ENCODE results near the gene LHFPL5. TPM values are rescaled to one million over a fixed set of nuclear protein-coding genes. Genes with fewer than 3 reads are reported as not detected.

Gene LHFPL5
- total and polyA plus RNA-seq, 2 donors (not counting 1 experiment from before 2014, with no cell fraction given), result not detected

DNA sequence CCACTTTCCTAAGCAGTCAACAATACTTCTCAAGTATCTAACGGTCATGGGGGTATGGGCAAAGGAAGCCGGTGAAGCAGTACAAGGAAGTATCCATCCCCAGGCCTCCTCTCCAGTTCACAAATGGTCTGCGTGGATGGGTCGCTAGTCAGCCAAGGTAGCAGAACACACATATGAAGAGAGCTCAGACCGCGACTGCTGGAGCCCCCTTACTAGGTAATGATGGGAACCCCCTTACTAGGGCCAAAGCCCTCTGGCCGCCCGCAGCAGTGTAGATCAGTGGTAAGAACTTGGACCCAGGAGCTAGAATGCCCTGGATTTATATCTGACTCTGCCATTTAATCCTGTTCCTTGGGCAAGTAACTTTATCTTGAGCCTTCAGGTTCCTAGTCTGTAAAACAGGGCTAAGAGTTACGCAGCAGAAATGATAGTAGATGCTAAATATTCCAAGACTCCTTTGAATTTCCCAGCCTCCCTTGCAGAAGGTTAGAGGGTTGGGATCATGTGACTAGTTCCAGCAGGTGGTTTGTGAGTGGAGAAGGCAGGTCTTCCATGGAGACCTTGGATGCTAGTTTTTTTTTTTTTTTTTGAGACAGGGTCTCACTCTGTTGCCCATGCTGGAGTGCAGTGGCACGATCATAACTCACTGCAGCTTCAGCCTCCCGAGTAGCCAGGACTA is 30.9 kb upstream of the LHFPL5 start:
- no peak for ATAC-seq (ENCODE audit: low read depth)
- no peak overlapping the region for H3K4me3 Mint-ChIP-seq
- CTCF ChIA-PET, result interaction anchor here (0.7 kb wide), 1 partner anchor 204 kb away, joined by 4 read pairs; no protein-coding TSS in a partner anchor

More for the DNA sequence above, 30.9 kb upstream of the LHFPL5 start:
- no peaks in the 10 kb centered on the region for H3K36me3 ChIP-seq (replicated peaks in 1 of 2; ENCODE audit: control extremely low read depth in 1 of 2, control insufficient read depth in 1 of 2, extremely low read depth in 1 of 2, insufficient read depth in 2 of 2, low read length in 1 of 2)
- H3K4me1 Mint-ChIP-seq, result peaks cover 41% of the 10 kb centered on the region
- 86% methylated on average over 8 of the region's 11 CpGs for WGBS (ENCODE audit: insufficient coverage)
- H3K9me3 Mint-ChIP-seq (ENCODE audit: insufficient read depth), result no peaks in the 10 kb centered on the region
- TF ChIP-seq CTCF (IDR thresholded peaks at IDR 0.05), result no peak
- no peak for TF ChIP-seq EZH2 (IDR thresholded peaks at IDR 0.05; ENCODE audit: borderline replicate concordance, insufficient read depth, low read depth, low read length, poor library complexity, severe bottlenecking)
- H3K4me1 ChIP-seq (ENCODE audit: control insufficient read depth in 2 of 2, insufficient read depth in 2 of 2, low read length in 2 of 2), result peaks cover 21 to 39% of the 10 kb centered on the region in 2 donors
- no peak overlapping the region for H2AFZ ChIP-seq (ENCODE audit: insufficient read depth, low read depth, low read length, poor library complexity, severe bottlenecking)
- H3K9me3 ChIP-seq (ENCODE audit: control extremely low read depth in 1 of 3, control insufficient read depth in 2 of 3, insufficient read depth in 1 of 3, low read length in 2 of 3), result no peaks in the 10 kb centered on the region
- intact Hi-C loops (cut with micrococcal nuclease), result no loop called here
- H3K27ac ChIP-seq (ENCODE audit: low read length in 2 of 2), result no peak overlapping the region
- no peak overlapping the region for H3K9ac ChIP-seq (ENCODE audit: low read length)
- H3K27me3 ChIP-seq (replicated peaks in 1 of 4; ENCODE audit: control extremely low read depth in 1 of 4, control insufficient read depth in 3 of 4, insufficient read depth in 4 of 4, low read length in 3 of 4), result peaks cover 0 to 9% (median 0%) of the 10 kb centered on the region in 4 experiments
- no peak overlapping the region for H3K4me3 ChIP-seq (ENCODE audit: control extremely low read depth in 1 of 5, extremely low read depth in 1 of 5, insufficient read depth in 1 of 5, low read depth in 2 of 5, low read length in 4 of 5)
- POLR2A ChIA-PET, result no interaction called here
- no peaks in the 10 kb centered on the region for H3K27me3 Mint-ChIP-seq
- DNase-seq, result no peak
- H4K20me1 ChIP-seq (ENCODE audit: control insufficient read depth, insufficient read depth, low read length, poor library complexity, severe bottlenecking), result no peaks in the 10 kb centered on the region
- H3K27ac Mint-ChIP-seq, result no peak overlapping the region
- no peaks in the 10 kb centered on the region for H3K79me2 ChIP-seq (ENCODE audit: control insufficient read depth, insufficient read depth, low read length)
- no peak overlapping the region for H3K4me2 ChIP-seq (replicated peaks; ENCODE audit: low read depth, low read length, poor library complexity, severe bottlenecking)

Measured in B cell (primary cell).